Frontal cortex (tissue), 4 donors: ENCODE data around the gene GPRC5B. TPM values are rescaled to one million over a fixed set of nuclear protein-coding genes. Genes with fewer than 3 reads are reported as not detected.

Experiments used
- DNase-seq, 2 donors: peaks; one replicate each; pipeline ENCODE4 v3.0.0; 2012; ENCODE audit warnings: low spot score in 2 of 2
- FAIRE-seq: peaks from 2 replicates; lab custom pipeline; 2012; peaks lifted over from hg19 to GRCh38; lab: Jason Lieb, UNC
- total RNA-seq: library from RNA; depleted of rRNA; stranded (reverse); fragments of >200 nt; gene quantifications from one replicate; pipeline ENCODE4 v1.2.3, GENCODE V29; 2014
- donor health status: control.
- donor health status: control.
- donor health status: control.

Gene GPRC5B
- total RNA-seq, 1 donor from 2014 or later: 35.1 TPM

DNA sequence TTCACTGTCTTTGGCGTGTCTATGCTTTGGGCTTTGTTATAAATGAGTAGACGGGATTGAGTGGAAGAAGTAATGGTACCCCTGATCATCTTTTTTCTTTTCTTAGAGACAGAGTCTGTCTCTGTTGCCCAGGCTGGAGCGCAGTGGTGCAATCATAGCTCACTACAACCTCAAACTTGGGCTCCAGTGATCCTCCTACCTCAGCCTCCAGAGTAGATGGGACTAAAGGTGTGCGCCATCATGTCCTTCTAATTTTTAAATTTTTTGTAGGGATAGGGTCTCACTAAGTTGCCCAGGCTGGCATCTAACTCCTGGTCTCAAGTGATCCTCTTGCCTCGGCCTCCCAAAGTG lies 14.9 kb upstream of the GPRC5B start:
- FAIRE-seq (no peak), DNase-seq (no peak)

DNA sequence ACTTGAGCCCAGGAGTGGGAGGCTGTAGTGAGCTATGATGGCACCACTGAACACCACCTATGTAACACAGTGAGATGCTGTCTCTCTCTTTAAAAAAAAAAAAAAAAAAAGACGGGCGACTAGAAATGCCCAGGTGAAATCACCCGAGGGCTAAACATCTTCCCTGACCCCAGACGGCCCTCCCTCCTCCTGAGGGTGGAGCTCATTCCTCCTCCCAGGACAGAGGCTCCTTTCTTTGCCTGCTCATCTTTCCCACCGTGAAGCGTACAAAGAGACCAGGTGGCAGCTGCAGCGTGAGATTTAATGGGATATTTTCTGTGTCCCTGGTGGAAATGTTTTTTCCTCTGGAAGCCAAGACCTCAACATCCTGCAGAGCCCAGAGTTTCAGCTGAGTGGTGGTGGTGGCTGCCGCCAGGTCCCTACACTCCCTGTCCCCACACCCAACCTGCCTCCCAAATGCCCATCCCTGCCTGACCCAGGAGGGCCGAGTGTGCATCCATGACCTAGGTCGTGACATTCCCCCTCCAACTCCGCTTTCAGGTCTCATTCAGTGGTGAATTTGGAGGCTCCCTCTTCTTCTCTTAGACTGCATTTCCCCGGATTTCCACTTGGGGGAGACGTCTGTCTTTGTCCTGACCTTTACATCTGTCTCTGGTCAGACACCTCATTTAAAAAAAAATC lies 14.4 kb upstream of the GPRC5B start:
- DNase-seq: no peak
- no peak for FAIRE-seq

DNA sequence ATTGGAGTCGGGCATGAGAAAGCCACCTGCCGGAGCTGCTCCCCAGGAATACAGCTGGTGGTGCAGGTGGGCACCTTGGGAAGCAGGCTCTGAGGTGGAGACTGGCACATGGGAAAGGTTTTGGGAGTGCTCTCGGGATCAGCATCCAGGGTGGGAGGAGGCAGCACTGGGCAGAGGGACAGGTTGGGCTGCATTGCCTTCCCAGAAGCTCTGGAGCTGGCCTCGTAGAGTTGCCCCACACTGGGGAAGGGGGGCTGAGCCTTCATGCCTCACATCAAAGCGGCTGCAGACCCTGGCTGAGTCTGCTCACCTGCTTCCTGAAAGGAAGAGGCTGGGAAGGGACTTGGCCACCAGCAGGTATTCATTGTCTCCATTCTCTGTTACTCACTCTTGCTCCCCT lies 13.5 kb upstream of the GPRC5B start:
- DNase-seq (no peak), FAIRE-seq (no peak)

DNA sequence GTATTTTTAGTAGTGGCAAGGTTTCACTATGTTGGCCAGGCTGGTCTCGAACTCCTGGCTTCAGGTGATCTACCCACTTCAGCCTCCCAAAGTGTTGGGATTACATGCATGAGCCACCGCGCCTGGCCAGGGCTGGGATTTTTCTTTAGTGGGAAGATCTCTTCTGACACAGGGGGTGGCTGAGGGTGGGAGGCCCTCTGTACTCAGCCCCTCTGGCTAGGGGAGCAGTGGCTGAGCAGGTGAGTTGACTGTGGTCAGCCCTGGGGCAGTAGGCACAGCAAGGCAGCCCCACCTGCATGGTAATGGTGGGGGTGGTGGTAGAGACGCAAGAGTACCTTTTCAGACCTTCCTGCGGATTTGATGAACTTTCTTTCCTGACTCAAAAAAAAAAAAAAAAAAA lies 12.3 kb upstream of the GPRC5B start:
- no peak for DNase-seq
- no peak for FAIRE-seq

DNA sequence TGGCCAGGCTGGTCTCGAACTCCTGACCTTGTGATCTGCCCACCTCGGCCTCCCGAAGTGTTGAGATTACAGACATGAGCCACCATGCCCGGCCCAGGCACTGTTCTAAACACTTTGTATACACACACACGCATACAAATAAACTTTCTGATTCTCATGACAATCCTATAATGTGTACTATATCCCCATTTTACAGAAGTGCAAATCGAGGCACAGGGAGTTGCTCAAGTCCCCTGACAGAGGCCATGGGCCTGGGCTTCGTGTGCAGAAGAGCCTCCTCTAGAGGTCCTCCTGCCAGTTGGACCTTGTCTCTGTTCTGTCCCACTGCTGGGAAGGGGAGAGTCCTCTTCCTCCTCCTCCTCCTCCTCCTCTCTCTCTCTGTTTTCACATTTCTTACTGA lies 9.9 kb upstream of the GPRC5B start:
- FAIRE-seq (no peak), DNase-seq (no peak)

DNA sequence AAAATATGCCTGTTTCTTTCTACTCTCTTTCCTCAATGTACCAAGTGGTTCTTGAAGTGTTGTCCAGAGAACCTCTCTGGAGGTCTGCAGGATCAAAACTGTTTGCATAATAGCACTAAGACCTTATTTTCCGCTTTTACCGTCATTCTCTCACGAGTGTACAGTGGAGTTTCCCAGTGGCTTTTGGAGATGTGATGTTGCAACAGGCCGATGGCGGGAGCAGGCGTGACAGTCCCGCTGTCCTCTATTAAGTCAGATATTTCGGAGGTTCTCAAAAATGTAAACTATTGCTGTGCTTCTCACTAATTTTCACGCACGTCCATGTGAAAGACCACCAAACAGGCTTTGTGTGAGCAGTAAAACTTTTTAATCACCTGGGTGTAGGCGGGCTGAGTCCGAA lies 8.3 kb upstream of the GPRC5B start:
- DNase-seq (no peak), FAIRE-seq (no peak)

DNA sequence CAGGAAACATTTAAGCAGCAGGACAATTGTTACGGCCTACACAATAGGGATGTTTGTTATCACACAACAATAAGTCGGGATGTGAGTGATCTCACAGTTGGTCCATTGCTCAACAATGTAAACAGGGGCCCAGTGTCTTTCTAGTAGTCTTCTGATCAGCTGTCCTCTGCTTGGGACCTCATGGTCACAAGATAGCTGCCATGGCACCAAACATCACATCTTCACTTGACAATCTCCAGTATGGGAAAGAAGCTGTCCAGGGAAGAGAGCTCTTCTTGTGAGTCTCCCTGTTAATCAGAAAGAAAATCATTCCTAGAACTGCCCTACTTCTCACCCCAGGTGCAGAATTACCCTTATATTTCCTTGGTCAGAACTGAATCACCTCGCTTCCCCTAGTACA lies 6.3 kb upstream of the GPRC5B start:
- DNase-seq (no peak), FAIRE-seq (no peak)

DNA sequence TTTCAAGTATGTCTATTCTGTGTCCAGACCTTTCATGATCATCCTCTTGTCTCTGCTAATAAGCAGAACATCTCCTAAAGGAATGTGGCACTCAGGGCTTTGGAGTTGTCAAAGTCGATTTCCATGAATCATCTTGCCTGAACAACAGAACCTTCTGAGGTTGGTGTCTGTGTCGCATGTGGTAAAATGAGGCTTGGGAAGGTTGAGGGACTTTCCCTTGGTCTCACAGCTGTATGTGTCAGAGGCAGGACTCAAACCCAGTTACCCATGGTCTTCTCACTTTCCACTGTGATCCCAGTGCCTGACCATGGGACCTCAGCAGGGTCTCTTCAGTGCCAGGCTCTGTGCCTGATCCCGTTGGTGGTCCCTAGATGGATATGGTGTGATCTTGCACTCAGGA lies 4.2 kb upstream of the GPRC5B start:
- FAIRE-seq (no peak), DNase-seq (no peak)

DNA sequence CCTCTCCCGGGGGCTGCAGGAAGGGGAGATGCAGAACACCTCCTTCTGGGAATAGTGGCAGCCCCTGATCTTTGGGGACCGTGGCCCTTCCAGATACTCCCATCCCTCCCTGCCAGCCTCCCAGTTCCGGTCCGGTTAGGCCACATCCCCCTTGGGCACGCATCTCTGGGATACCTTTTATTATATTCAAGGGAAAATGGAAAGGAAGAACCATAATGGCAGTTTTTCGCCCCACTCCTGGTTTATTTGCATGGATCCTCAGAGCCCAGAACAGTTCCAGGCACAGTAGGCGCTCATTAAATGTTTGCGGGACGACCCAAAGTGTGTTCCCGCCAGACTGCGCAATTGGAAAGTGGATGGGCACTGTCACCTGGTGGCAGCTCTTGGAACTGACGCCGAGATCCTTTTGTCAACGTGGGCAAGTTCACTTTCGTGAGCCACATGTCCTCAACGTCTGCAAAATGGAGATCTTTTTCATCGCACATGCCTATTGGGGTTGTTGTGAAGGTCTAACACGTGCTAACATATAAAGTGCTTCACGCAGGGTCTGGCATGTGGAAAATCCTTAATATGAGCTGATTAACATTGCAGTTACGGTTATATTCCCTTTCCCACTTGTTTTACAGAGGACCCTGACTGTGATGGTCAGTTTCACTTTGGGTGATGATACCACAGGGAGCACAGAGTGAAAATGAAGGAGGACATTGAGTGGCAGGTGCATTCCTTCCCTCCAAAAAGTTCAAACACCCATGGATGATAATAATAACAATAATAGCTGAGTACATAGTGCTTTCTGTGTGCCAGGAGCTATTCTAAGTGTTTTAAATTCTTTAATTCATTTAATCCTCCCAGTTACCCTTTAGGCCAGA lies 1.7 kb upstream of the GPRC5B start:
- no peak for FAIRE-seq
- DNase-seq: peak; percentile 56 to 68

DNA sequence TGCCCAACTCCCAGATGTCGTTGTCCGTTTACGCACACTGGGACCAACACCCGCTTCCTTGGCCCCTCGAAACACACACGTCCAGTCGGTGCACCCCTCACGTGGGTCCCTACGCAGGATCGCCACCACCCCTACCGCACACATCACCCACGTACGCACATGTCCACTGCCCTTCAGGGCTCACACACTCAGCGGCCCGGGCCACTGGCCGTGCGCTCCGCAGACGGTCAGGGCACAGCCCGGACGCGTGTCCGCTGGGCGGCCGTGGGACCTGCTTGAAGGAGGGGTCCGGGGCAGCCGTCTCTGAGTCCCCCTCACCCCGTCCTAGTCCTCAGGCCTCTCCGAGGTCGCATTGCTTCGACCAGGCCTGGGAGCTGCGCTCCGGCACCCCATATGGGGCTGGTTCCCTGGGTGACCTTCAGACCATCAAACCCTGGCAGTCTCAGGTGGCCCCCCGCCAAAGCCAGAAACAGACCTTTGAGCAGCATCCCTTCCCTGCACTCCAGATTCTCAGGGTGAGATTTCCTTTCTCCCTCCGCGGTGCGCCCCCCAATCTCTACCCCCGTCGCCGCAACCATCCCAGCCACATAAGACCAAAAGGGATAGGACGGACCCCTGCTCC lies 914 bp upstream of the GPRC5B start:
- no peak for DNase-seq
- no peak for FAIRE-seq

DNA sequence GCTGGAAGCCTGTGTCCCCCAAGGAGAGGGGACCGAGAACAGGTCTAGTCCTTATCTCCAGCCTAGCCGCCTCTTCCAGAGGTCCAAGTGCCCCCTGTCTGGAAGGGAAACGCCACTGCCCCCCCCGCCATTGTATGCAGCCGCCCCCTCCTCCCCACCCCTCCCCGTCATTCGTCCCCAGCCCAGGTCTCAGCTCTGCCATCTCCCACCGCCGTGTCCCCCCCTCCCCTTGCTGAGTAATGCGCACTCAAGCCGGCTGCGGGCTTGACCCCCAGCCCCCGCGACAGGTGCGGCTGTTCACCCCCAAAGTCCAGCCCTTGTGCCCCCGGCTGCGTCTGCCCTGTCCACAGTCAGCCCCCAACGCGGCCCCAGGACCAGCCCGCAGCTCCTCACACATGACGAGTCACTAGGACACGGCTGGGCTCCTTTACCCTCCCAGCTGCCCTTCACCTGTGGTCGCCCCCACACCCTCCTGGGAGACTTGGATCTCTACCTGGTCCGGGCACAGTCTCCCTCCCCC lies 622 bp downstream of the GPRC5B start:
- DNase-seq (no peak), FAIRE-seq (no peak)

DNA sequence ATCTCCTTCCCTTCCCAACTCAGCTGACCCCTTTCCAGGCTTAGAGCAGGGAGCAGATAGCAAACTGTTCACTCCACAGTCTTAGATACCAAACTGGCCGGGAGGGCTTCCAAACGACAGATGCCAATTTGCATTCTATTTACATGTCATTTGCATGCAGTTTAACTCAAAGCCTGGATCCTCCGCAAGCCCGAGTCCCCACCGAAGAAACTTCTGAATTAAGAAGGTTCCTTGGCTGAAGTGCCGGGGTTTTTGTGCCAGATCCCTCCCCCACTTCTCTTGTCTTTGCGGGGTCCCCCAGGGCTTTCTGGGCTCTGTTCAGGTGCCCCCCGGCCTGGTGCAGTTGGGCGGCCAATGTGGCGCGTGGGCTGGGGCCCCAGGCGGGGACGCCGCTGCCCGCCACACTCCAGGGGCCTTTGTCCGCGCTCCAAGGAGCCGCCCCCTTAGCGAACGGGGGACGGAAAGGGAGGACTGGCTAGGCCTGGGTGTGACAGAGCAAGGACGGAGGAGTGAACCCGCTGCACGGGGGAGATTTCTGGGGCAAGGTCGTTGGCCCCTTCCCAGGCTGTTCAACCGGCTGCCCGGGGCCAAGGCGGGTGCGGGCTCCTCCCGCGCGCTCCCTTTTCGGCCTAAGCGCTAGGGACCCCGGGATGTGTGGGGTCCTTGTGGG lies 1.2 kb downstream of the GPRC5B start:
- no peak for FAIRE-seq
- DNase-seq: peak in 1 of 2 donors; percentile 52

DNA sequence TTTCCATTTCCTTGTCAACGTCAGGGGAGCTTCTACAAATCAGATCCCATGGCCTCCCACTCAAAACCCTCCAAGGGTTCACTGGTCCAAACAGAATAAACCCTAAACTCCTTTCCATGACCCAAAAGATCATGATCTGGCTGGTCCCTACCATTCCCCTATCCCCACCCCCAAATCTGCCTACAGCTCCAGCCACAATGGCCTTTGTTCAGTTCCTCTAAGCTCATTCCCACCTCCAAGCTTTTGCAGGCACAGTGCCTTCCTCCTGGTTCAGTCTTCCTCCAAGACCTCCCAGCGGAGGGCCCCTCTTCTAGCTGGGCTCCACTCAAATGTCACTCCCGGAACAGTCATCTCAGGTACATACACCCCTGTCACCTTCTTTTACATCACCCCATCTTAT lies 2.0 kb downstream of the GPRC5B start:
- FAIRE-seq: no peak
- no peak for DNase-seq

DNA sequence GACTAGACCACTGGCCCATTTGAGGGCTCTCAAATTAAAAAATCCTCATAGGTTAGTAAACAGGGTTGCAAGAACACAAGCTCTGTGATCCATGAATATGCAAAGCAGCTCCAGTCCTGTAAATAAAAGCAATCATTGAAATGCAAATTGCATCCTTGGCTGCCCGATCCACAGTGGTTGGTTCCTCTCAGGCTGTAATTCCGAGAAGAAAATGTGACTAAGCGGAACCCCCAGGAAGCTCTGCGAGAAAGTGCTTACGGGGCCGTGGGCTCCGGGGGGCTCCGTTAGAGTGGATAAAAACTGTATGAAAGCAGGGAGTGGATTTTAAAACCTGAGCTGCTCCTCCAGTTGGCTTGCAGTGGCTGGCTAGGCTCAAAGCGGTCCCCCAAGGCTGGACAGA lies 2.5 kb downstream of the GPRC5B start:
- no peak for DNase-seq
- no peak for FAIRE-seq

DNA sequence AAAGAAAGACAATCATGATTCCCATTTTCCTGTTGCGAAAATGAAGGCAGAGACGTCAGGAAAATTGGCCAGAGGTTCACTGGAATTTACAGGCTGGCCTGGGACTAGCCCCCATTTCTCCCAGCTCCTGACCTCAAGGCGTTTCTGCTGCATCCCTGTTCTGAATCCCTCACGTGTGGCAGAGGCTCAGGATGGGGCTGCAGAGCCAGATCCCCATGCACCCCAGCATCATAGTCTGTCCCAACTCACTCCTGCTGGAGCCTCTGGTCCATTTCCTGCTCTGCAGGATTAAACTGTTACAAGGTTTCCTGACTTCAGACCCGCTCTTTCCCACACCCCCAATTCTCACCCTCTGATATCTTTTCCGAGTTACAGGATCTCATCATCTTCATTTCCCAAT lies 2.9 kb downstream of the GPRC5B start:
- DNase-seq: no peak
- no peak for FAIRE-seq

DNA sequence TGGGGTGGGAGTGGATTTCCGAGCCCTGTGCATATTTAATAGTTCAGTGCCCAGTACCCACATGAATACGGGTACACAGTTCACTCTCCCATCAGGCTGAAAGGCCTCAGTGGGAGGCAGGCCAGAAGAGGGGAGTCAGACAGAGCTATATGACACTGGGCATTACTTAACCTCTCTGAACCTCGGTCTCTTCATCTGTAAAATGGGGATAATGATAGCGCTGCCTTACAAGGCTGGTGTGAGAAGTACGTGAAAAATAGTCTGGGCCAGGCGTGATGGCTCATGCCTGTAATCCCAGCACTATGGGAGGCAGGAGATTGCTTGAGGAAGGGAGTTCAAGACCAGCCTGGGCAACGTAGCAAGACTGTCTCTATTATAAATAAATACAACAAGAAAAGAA lies 3.6 kb downstream of the GPRC5B start:
- FAIRE-seq: no peak

DNA sequence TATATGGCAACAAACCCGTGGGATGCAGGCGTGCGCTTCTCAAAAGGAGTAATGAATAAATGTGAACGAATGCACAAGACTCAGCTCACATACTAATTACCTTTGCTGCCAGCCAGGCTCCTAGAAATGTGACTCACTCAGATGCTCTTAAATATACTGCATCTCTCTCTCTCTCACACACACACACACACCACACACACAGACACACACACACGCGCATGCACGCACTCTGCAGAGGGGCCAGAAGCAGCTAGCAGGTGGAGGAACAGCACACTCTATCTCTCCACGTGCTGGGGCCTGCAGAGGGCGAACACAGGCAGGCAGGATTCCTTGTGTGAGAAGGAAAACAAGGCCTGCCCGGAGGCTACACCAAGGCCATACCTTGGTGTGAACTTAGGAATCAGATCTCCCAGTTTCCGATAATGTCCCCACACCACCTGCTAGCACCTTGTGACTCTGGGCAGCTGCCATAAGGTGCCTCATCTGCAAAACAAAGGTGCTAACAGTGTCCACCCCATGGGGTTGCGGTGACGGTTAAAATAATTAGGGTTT lies 5.3 kb downstream of the GPRC5B start:
- FAIRE-seq: no peak
- DNase-seq: no peak

More for the DNA sequence above, 3.6 kb downstream of the GPRC5B start:
- DNase-seq: no peak

DNA sequence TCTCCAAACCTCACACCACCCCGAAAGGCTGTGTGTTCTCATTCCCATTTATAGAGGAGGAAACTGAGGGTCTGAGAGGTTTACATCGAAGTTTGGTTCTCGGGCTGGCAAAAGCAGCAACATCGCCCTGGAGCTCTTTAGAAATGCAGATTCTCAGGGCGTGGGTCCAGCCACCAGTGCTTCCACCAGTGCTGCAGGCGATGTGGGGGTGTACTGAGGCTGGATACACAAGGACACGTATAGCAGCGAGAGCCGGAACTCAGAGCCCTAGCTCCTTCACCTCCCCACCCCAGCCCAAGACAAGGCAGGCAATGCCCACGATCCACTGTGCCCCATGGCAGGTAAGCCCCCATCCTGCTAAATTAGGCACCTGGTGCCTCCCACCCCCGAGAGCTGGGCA lies 5.9 kb downstream of the GPRC5B start:
- FAIRE-seq (no peak), DNase-seq (no peak)

DNA sequence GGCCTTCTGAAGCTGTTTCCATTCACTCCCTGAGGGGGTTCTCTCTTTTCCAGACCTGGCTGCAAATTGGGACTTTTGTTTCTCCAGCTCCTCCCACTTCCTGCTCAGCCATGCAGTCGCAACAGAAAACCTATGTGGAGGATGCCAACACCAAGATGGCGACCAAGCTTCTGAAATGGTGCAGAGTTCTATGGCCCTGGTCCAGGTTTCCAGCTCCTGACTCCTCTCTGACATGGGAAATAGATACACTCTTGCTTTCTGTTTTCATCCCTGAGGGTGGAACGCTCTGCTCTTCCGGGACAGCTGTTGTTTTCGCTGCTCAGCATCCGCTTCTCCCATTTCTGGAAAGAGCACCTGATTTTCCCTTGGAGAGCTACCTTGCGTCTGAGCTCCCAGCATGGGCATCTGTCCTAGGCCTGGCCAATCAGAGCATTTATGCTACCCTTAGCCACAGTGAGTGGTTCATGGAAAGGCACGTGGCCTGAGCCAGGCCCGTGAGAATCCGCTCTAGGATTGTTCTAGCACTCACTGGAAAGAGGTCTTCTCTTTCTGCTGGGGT lies 8.1 kb downstream of the GPRC5B start:
- DNase-seq: no peak
- no peak for FAIRE-seq

DNA sequence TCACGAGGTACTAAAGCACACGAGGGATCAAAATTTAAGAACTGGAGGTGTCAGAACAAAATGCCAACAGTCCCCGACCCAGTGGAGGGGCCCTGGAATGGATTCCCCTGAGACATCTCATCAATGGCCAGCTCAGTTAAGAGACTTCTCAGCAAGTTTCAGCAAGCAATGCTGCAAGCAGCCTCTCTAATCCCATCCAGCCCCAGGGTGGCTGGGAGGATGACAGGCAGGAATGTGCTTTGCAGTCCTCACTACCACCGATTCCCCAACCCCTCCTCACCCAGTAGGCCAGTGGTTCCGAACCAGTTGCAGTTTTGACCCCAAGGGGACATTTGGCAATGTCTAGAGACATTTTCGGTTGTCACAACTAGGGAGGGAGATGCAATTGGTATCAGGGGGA lies 8.7 kb downstream of the GPRC5B start:
- DNase-seq: no peak
- no peak for FAIRE-seq
